ENCODE results near the gene ELK4. TPM values are rescaled to one million over a fixed set of nuclear protein-coding genes. Genes with fewer than 3 reads are reported as not detected.

ELK4 gene
- total and polyA plus RNA-seq, 8 donors = 3.5 to 38.7 (median 11.7) TPM

DNA sequence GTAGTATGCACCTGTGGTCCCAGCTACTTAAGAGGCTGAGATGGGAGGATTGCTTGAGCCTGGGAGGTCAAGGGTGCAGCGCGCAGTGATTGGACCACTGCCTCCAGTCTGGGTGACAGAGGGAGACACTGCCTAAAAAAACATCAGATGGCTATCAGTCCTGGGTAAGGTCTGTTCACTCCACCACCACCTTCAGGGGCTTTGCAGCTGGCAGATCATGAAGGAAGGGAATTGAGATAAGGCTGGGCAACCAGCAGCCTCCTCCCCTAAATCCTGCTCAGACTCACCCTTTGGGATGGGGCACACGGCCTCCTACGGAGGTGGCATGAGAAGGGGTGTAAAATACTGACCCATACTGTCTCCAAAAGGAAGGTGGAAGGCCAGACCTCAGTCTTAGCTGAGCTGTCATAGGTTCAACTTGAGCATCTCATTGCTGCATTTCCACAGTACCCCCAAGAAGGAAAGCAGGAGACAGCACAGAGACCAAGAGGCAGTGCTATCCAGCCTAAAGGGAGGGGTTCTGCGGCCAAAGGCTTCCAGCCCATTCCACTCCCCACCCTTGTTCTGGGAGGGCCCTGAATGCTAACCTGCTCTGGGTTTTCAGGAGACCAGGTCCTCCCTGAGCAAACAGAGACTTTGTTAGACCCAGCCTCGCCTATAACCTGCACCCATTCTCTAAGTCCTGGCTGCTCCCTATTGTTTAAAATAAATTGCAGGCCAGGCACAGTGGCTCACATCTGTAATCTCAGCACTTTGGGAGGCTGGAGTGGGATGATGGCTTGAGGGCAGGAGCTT lies 34.8 kb upstream of the ELK4 start:
- intact Hi-C loops (cut with DNase I; ENCODE audit: low total_unique reads) = loop anchor here (10.0 kb wide), 1 partner anchor 48 kb away; no protein-coding TSS in a partner anchor
- no peak overlapping the region for H3K4me3 ChIP-seq
- H3K9me3 ChIP-seq = no peaks in the 10 kb centered on the region
- peaks cover 32 to 94% (median 53%) of the 10 kb centered on the region in 4 donors for H3K4me1 ChIP-seq
- H3K27ac ChIP-seq = peak overlapping the region; percentile 42 to 87 (median 70)
- TF ChIP-seq POLR2AphosphoS5 (IDR thresholded peaks at IDR 0.05) = peak in 2 of 3 donors; percentile 17 to 45
- TF ChIP-seq, protein P1, sequence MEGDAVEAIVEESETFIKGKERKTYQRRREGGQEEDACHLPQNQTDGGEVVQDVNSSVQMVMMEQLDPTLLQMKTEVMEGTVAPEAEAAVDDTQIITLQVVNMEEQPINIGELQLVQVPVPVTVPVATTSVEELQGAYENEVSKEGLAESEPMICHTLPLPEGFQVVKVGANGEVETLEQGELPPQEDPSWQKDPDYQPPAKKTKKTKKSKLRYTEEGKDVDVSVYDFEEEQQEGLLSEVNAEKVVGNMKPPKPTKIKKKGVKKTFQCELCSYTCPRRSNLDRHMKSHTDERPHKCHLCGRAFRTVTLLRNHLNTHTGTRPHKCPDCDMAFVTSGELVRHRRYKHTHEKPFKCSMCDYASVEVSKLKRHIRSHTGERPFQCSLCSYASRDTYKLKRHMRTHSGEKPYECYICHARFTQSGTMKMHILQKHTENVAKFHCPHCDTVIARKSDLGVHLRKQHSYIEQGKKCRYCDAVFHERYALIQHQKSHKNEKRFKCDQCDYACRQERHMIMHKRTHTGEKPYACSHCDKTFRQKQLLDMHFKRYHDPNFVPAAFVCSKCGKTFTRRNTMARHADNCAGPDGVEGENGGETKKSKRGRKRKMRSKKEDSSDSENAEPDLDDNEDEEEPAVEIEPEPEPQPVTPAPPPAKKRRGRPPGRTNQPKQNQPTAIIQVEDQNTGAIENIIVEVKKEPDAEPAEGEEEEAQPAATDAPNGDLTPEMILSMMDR (IDR thresholded peaks at IDR 0.05) = no peak
- peaks cover 0 to 26% (median 0%) of the 10 kb centered on the region in 3 donors for H3K27me3 ChIP-seq
- WGBS, 5 donors = 44 to 71% (median 63%) methylated on average over 3 to 6 of the region's 6 CpGs
- DNase-seq = peak; percentile 52 to 65
- H3K36me3 ChIP-seq = peaks cover 0 to 8% (median 0%) of the 10 kb centered on the region in 4 donors

DNA sequence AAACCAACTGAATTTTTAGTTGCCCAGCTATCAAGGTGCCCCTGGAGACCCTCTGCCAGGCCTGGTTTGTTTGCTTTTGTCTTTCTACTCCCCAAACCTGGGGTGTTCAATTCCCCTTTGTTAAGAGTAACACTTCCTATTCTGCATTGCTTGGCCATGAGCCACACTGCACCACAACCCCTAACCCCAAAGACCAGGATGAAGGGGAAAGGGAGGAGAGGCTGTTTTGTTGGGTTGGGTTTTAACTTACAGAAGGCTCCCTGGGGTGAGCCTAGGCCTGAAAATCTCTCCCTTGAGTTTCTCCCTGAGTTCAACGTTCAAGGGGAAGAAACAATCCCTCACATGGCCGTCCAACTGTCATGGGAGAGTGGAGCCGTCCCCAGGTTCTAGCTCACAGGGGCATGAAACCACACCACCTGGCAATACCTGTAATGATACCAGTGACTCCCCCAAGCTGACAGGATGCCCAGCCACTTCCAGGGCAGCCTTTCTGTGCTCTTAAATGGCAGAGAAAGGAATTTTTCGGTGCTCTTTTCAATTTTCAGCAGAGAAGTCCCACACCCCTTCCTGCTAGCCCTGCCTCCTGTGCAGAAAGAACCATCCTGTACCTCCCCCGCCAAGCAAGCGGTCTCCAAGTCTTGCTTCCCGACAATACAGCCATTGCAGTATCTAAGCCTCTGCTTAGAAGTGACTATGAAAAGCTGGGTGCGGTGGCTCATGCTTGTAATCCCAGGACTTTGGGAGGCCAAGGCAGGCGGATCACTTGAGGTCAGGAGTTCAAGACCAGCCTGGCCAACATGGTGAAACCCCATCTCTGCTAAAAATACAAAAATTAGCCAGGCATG lies 33.6 kb upstream of the ELK4 start:
- Histone ChIP-seq H3K27ac (peak overlapping the region; percentile 55 to 87 (median 70)), H3K4me3 (no peak overlapping the region), H3K9me3 (no peaks in the 10 kb centered on the region), H3K4me1 (peaks cover 28 to 95% (median 51%) of the 10 kb centered on the region in 4 donors), H3K27me3 (peaks cover 0 to 23% (median 0%) of the 10 kb centered on the region in 3 donors), H3K36me3 (peaks cover 0 to 8% (median 0%) of the 10 kb centered on the region in 4 donors)
- TF ChIP-seq EP300 (IDR thresholded peaks at IDR 0.05) (no peak), POLR2AphosphoS5 (IDR thresholded peaks at IDR 0.05) (no peak), POLR2A (IDR thresholded peaks at IDR 0.05) (no peak)
- TF ChIP-seq, protein P1 (IDR thresholded peaks at IDR 0.05) = no peak
- intact Hi-C loops (cut with DNase I; ENCODE audit: low total_unique reads) = loop anchor here (10.0 kb wide), 1 partner anchor 49 kb away; no protein-coding TSS in a partner anchor
- WGBS, 5 donors = 50 to 65% (median 61%) methylated on average over 8 to 9 of the region's 9 CpGs
- no peak for DNase-seq

DNA sequence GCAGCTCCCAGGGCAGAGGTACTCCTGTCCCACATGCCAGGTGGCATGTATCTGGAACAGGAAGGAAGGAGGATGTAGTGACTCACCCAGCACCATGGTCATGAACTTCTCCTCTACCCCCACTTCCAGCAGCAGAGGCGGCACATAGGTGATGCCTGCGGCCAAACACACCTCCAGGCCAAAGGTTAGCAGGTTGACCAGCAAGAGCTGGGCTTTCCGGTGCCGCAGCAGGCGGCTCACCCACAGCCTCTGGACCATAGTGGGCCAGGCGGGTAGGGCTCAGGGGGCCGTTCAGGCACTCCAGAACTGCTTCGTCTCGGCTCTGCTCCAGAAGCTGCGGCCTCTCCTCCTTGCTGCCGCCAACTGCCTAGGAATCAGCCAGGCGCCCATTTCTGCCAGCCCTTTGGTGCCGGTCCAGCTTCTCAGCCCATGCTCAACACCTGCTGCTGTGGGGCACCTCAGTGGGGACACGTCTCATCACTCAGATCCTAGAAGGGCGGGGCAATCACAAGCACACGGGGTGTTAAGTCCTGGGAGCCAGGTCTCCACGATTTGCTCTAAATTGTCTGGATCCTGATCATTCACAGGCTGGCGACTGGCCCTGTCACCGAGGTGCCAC lies 32.7 kb upstream of the ELK4 start:
- H3K9me3 ChIP-seq = no peaks in the 10 kb centered on the region
- WGBS, 5 donors = 34 to 46% (median 39%) methylated on average over 12 to 19 of the region's 19 CpGs
- peaks cover 26 to 95% (median 47%) of the 10 kb centered on the region in 4 donors for H3K4me1 ChIP-seq
- peak; percentile 68 to 74 for DNase-seq
- intact Hi-C loops (cut with DNase I; ENCODE audit: low total_unique reads) = loop anchor here (10.0 kb wide), 1 partner anchor 50 kb away; no protein-coding TSS in a partner anchor
- H3K36me3 ChIP-seq = peaks cover 0 to 8% (median 0%) of the 10 kb centered on the region in 4 donors
- H3K4me3 ChIP-seq = peak overlapping the region in 2 of 4 donors; percentile 6 to 15
- TF ChIP-seq, protein P1 (IDR thresholded peaks at IDR 0.05) = no peak
- peak in 2 of 3 donors; percentile 70 to 73 for TF ChIP-seq POLR2AphosphoS5 (IDR thresholded peaks at IDR 0.05)
- peaks cover 0 to 14% (median 0%) of the 10 kb centered on the region in 3 donors for H3K27me3 ChIP-seq
- peak overlapping the region; percentile 55 to 87 (median 73) for H3K27ac ChIP-seq
